Esophagus muscularis mucosa (tissue), 4 donors: ENCODE data around the gene BARX1. TPM values are rescaled to one million over a fixed set of nuclear protein-coding genes. Genes with fewer than 3 reads are reported as not detected.

Experiments
- DNase-seq: peaks from one replicate; pipeline ENCODE4 v3.0.0-alpha.2; 2017; ENCODE audit errors: extremely low spot score
- H3K27ac ChIP-seq, 4 donors: fragments of 200-600 bp; sonication (generic); replicated peaks in 1 of 4; 1 replicate in 3 of 4; 2 replicates in 1 of 4; pipeline ENCODE4 v1.5.1; 2016 to 2019; ENCODE audit warnings: mild to moderate bottlenecking in 1 of 4
- H3K27me3 ChIP-seq, 4 donors: fragments of 200-600 bp; sonication (generic); one replicate each; pipeline versions ENCODE4 v1.5.1 to v1.6.0; 2016 to 2019
- H3K36me3 ChIP-seq, 4 donors: fragments of 200-600 bp; sonication (generic); one replicate each; pipeline ENCODE4 v1.5.1; 2016 to 2019
- H3K4me1 ChIP-seq, 4 donors: fragments of 200-600 bp; sonication (generic); one replicate each; pipeline ENCODE4 v1.5.1; 2016 to 2019
- H3K4me3 ChIP-seq, 4 donors: fragments of 200-600 bp; sonication (generic); 1 replicate in 2 of 4; 2 replicates in 2 of 4; pipeline ENCODE4 v1.5.1; 2016 to 2019; ENCODE audit warnings: mild to moderate bottlenecking in 4 of 4, moderate library complexity in 1 of 4
- H3K9me3 ChIP-seq, 4 donors: fragments of 200-600 bp; sonication (generic); 1 replicate in 3 of 4; 2 replicates in 1 of 4; pipeline ENCODE4 v1.5.1; 2016 to 2019
- EP300 ChIP-seq: sonication (generic); formaldehyde crosslinking; IDR thresholded peaks from one replicate; pipeline ENCODE4 v1.6.1; 2017; ENCODE audit warnings: antibody characterized with exemption
- POLR2A ChIP-seq: fragments of 450-650 bp; IDR thresholded peaks from one replicate; pipeline ENCODE4 v1.6.1; 2017; ENCODE audit warnings: antibody characterized with exemption, moderate library complexity, mild to moderate bottlenecking, low read depth
- POLR2AphosphoS5 ChIP-seq, 2 donors: sonication (generic); formaldehyde crosslinking; IDR thresholded peaks; one replicate each; pipeline ENCODE4 v1.6.1; 2017; ENCODE audit warnings: antibody characterized with exemption in 2 of 2
- WGBS: methylation state at CpG from one replicate; pipeline ENCODE4 v1.1.5; 2018; 5-methylcytosine and 5-hydroxymethylcytosine counted together
- intact Hi-C: fragments of 100-400 bp; cut with DNase I; formaldehyde crosslinking; loops from one replicate; pipeline ENCODE4 v1.15.1; 2023
- total RNA-seq, 4 donors: library from RNA; depleted of rRNA; stranded (reverse); fragments of >200 nt; gene quantifications; one replicate each; pipeline versions ENCODE4 v1.1.0 to v1.2.1, GENCODE V29; 2016
- TF ChIP-seq, protein P1 (sequence below), 3 experiments: fragments of 200-600 bp in 2 of 3; fragments of 450-650 bp in 1 of 3; sonication (generic) in 2 of 3; IDR thresholded peaks; one replicate each; pipeline ENCODE4 v1.5.1; 2017 to 2019; ENCODE audit warnings: antibody characterized with exemption in 3 of 3, mild to moderate bottlenecking in 2 of 3, moderate library complexity in 1 of 3

The BARX1 gene
- total RNA-seq, 4 donors from 2014 or later, result 0.42 TPM; not detected in 3

DNA sequence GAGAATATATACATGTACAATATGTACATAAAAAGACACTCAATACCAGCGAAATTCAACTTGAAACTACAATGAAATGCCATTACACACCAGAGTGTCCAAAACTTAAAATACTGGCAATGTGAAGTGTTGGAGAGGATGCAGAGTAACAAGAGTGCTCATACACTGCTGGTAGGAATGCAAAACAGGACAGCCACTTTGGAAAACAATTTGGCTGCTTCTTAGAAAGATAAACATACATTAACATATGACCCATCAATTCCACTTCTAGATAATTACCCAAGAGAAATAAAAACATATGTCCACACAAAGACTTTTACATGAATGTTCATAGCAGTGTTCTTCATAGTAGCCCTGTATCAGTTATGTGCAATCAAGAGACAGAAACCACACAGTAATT, 39.4 kb upstream of the BARX1 start:
- TF ChIP-seq EP300 (no peak), POLR2AphosphoS5 (IDR thresholded peaks at IDR 0.05) (no peak), POLR2A (no peak)
- TF ChIP-seq, protein P1, sequence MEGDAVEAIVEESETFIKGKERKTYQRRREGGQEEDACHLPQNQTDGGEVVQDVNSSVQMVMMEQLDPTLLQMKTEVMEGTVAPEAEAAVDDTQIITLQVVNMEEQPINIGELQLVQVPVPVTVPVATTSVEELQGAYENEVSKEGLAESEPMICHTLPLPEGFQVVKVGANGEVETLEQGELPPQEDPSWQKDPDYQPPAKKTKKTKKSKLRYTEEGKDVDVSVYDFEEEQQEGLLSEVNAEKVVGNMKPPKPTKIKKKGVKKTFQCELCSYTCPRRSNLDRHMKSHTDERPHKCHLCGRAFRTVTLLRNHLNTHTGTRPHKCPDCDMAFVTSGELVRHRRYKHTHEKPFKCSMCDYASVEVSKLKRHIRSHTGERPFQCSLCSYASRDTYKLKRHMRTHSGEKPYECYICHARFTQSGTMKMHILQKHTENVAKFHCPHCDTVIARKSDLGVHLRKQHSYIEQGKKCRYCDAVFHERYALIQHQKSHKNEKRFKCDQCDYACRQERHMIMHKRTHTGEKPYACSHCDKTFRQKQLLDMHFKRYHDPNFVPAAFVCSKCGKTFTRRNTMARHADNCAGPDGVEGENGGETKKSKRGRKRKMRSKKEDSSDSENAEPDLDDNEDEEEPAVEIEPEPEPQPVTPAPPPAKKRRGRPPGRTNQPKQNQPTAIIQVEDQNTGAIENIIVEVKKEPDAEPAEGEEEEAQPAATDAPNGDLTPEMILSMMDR (IDR thresholded peaks at IDR 0.05), result no peak
- Histone ChIP-seq H3K27ac (no peak overlapping the region), H3K36me3 (no peaks in the 10 kb centered on the region), H3K27me3 (no peaks in the 10 kb centered on the region), H3K4me3 (no peak overlapping the region), H3K4me1 (no peaks in the 10 kb centered on the region), H3K9me3 (peaks cover 0 to 13% (median 4%) of the 10 kb centered on the region in 4 donors)
- peak; percentile 7 for DNase-seq
- 67% methylated on average over 1 of the region's 1 CpG for WGBS
- intact Hi-C loops, result no loop called here

DNA sequence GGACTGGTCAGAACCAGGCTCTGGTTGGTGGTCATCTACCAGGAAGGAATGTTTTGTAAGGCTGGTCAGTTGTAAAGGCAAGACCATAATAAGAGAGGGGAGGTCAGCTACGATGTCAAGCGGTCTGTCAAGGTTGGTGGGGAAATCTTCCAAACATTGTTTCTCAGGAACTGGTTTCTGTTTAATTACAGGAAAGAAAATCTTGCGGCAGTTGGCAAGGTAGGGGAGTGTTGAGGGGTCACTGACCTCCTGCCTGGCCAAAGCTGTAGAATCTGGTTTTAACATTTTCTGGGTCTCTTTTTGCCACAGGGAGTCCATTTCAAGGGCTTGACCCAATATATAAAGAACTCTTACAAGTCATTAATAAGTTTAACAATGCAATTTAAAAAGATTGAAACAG, 39.0 kb upstream of the BARX1 start:
- Histone ChIP-seq H3K27ac (no peak overlapping the region), H3K4me1 (no peaks in the 10 kb centered on the region), H3K4me3 (no peak overlapping the region), H3K36me3 (no peaks in the 10 kb centered on the region), H3K27me3 (no peaks in the 10 kb centered on the region), H3K9me3 (peaks cover 0 to 13% (median 4%) of the 10 kb centered on the region in 4 donors)
- peak; percentile 77 for DNase-seq
- intact Hi-C loops, result no loop called here
- 82% methylated on average over 3 of the region's 3 CpGs for WGBS
- TF ChIP-seq, protein P1 (IDR thresholded peaks at IDR 0.05), result no peak

DNA sequence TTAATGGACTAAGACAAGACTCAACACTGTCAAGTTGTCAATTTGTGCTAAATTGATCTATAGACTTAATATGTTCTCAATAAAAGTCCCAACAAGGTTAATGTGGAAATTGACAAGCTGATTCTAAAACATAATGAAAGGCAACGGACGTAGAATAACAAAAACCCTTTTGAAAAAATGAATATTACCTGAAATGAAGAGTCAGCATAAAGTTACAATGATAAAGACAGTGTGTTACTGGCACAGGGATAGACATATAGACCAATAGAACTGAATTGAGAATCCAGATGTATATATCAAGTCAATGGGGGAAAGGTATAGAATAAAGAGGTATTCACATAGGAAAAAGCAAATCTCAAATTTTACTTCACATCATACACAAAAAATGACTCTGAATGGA, 37.7 kb upstream of the BARX1 start:
- Histone ChIP-seq H3K9me3 (peaks cover 0 to 13% (median 4%) of the 10 kb centered on the region in 4 donors), H3K27ac (no peak overlapping the region), H3K36me3 (no peaks in the 10 kb centered on the region), H3K4me1 (no peaks in the 10 kb centered on the region), H3K4me3 (no peak overlapping the region), H3K27me3 (no peaks in the 10 kb centered on the region)
- TF ChIP-seq POLR2A (no peak), POLR2AphosphoS5 (IDR thresholded peaks at IDR 0.05) (no peak), EP300 (no peak)
- TF ChIP-seq, protein P1 (IDR thresholded peaks at IDR 0.05), result no peak
- intact Hi-C loops, result no loop called here
- no peak for DNase-seq
- 88% methylated on average over 2 of the region's 2 CpGs for WGBS

DNA sequence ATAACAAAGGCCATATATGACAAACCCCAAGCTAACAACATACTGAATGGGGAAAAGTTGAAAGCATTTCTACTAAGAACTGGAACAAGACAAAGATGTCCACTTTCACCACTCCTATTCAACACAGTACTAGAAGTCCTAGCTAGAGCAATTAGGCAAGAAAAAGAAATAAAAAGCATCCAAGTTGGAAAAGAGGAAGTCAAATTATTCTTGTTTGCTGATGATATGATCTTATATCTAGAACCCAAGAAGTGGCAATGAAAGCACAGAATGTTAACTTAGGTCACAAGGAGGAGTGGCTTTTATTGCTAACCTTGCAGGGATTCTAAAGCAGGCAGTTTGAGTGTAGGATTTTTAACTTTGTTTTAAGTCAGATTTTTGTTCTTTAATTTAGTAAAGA, 35.3 kb upstream of the BARX1 start:
- Histone ChIP-seq H3K9me3 (peaks cover 0 to 34% (median 9%) of the 10 kb centered on the region in 4 donors), H3K27ac (no peak overlapping the region), H3K4me3 (no peak overlapping the region), H3K36me3 (no peaks in the 10 kb centered on the region), H3K27me3 (no peaks in the 10 kb centered on the region), H3K4me1 (no peaks in the 10 kb centered on the region)
- no peak for TF ChIP-seq POLR2A
- TF ChIP-seq, protein P1 (IDR thresholded peaks at IDR 0.05), result no peak
- DNase-seq, result no peak
- intact Hi-C loops, result no loop called here

DNA sequence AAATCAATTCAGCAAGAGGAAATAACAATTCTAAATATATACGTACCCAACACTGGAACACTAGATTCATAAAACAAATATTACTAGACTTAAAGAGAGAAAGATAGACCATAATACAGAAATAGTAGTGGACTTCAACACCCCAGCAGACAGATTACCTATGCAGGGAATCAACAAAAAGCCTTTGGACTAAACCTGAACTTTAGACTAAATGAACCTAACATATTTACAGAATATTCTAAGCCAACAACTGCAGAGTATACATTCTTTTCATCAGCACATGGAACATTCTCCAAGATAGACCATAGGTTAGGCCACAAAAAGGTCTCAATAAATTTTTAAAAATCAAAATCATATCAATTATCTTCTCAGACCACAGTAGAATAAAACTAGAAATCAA, 32.9 kb upstream of the BARX1 start:
- Histone ChIP-seq H3K4me3 (no peak overlapping the region), H3K27me3 (no peaks in the 10 kb centered on the region), H3K9me3 (peaks cover 0 to 34% (median 9%) of the 10 kb centered on the region in 4 donors), H3K4me1 (no peaks in the 10 kb centered on the region), H3K36me3 (no peaks in the 10 kb centered on the region), H3K27ac (no peak overlapping the region)
- TF ChIP-seq POLR2A, result no peak
- DNase-seq, result no peak
- intact Hi-C loops, result no loop called here
- WGBS, result 79% methylated on average over 1 of the region's 1 CpG
